ENCODE data around the gene NUDT16L1.

Gene NUDT16L1

GRCh38 chr16:4664538-4665418 lies 28.6 kb upstream of the NUDT16L1 start:
- no peak for DNase-seq

- no peak for DNase-seq
Observed at GRCh38 chr16:4666537-4667202, 26.7 kb upstream of the NUDT16L1 start.

- DNase-seq = no peak
Observed at GRCh38 chr16:4667203-4667963, 26.0 kb upstream of the NUDT16L1 start.

GRCh38 chr16:4668313-4668960 lies 24.9 kb upstream of the NUDT16L1 start:
- no peak for DNase-seq

GRCh38 chr16:4673387-4674046 lies 19.8 kb upstream of the NUDT16L1 start:
- DNase-seq = no peak

- DNase-seq = no peak
Observed at GRCh38 chr16:4674926-4675530, 18.3 kb upstream of the NUDT16L1 start.

- no peak for DNase-seq
Observed at GRCh38 chr16:4675864-4676786, 17.2 kb upstream of the NUDT16L1 start.

- DNase-seq = no peak
Observed at GRCh38 chr16:4676831-4677230, 16.5 kb upstream of the NUDT16L1 start.

- no peak for DNase-seq
Observed at GRCh38 chr16:4677390-4677789, 16.0 kb upstream of the NUDT16L1 start.

- no peak for DNase-seq
Observed at GRCh38 chr16:4677994-4678393, 15.4 kb upstream of the NUDT16L1 start.

- no peak for DNase-seq
Observed at GRCh38 chr16:4678596-4678995, 14.8 kb upstream of the NUDT16L1 start.

- no peak for DNase-seq
Observed at GRCh38 chr16:4679156-4679849, 14.1 kb upstream of the NUDT16L1 start.

GRCh38 chr16:4679850-4680636 lies 13.3 kb upstream of the NUDT16L1 start:
- no peak for DNase-seq

GRCh38 chr16:4680673-4681470 lies 12.5 kb upstream of the NUDT16L1 start:
- DNase-seq = no peak

GRCh38 chr16:4681471-4682083 lies 11.8 kb upstream of the NUDT16L1 start:
- DNase-seq = no peak

- DNase-seq = no peak
Observed at GRCh38 chr16:4682084-4682591, 11.2 kb upstream of the NUDT16L1 start.

GRCh38 chr16:4682616-4683254 lies 10.6 kb upstream of the NUDT16L1 start:
- no peak for DNase-seq
